Retinal pigment epithelial cell (primary cell): ENCODE data around the gene CYP17A1.
A peak's percentile ranks its signal among the peaks of the same experiment; 100 is the strongest.

Source experiments
- DNase-seq: peaks from one replicate; pipeline ENCODE4 v3.0.0-alpha.2; 2010; ENCODE audit warnings: low read depth
- H3K4me3 ChIP-seq: 2 replicates; pipeline ENCODE4 v1.5.1; 2011; ENCODE audit warnings: mild to moderate bottlenecking, low read length, control low read depth, moderate library complexity
- TF ChIP-seq, protein P1 (sequence below): conservative IDR thresholded peaks from 2 replicates; pipeline ENCODE4 v1.5.1; 2011; ENCODE audit warnings: low read depth, low read length, control low read depth, inconsistent platforms

CYP17A1 gene

DNA sequence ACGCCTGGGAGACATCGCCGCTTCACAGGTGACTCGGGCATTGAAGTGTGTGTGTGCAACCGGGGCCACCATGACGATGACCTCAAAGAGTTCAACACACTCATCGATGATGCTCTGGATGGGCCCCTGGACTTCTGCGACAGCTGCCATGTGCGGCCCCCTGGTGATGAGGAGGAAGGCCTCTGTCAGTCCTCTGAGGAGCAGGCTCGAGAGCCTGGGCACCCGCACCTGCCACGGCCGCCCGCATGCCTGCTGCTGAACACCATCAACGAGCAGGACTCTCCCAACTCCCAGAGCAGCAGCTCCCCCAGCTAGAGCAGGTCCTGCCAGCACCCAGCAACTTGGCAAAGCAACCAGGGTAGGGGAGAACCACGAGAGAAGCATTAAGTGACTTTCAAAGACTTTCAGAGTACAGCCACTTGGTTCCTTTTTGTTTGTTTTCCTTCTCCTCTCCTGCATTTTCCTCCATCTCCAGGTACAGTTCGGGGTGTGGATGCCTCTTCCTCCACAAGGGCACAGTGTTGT is 24.1 kb downstream of the CYP17A1 start:
- H3K4me3 ChIP-seq = no peak overlapping the region
- no peak for DNase-seq
- TF ChIP-seq, protein P1, sequence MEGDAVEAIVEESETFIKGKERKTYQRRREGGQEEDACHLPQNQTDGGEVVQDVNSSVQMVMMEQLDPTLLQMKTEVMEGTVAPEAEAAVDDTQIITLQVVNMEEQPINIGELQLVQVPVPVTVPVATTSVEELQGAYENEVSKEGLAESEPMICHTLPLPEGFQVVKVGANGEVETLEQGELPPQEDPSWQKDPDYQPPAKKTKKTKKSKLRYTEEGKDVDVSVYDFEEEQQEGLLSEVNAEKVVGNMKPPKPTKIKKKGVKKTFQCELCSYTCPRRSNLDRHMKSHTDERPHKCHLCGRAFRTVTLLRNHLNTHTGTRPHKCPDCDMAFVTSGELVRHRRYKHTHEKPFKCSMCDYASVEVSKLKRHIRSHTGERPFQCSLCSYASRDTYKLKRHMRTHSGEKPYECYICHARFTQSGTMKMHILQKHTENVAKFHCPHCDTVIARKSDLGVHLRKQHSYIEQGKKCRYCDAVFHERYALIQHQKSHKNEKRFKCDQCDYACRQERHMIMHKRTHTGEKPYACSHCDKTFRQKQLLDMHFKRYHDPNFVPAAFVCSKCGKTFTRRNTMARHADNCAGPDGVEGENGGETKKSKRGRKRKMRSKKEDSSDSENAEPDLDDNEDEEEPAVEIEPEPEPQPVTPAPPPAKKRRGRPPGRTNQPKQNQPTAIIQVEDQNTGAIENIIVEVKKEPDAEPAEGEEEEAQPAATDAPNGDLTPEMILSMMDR = no peak

DNA sequence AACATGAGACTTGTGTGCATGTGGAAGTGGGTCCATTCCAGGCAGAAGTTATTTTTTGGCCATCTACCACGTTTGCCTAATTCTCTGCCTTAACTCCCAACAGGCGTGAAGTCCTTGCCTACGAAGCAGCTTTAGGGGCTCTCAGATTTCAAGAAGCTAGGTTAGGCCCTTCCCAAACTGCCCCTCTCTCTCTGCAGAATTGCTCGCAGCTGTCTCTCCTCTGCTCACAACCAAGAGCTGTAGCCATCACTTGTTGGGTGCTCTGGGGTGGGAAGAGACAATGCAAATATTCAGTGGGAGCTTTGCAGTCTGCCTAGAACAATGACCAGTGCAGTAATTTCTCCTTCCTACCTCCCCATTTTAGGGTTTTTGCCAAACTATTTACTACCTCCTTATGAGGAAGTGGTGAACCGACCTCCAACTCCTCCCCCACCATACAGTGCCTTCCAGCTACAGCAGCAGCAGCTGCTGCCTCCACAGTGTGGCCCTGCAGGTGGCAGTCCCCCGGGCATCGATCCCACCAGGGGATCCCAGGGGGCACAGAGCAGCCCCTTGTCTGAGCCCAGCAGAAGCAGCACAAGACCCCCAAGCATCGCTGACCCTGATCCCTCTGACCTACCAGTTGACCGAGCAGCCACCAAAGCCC is 24.9 kb downstream of the CYP17A1 start:
- TF ChIP-seq, protein P1 = no peak
- no peak overlapping the region for H3K4me3 ChIP-seq
- no peak for DNase-seq

DNA sequence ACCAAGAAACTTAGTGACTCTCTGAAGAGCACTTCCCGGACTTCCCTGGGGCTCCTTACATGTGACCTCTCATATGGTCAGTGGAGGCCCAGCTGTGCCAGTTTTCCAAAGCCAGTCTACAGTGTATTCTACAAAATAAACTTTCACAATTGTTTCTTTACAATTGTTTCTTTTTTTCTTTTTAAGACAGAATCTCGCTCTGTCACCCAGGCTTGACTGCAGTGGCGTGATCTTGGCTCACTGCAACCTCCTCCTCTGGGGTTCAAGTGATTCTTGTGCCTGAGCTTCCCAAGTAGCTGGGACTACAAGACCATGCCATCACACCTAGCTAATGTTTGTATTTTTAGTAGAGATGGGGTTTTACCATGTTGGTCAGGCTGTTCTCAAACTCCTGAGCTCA is 25.9 kb downstream of the CYP17A1 start:
- TF ChIP-seq, protein P1 = no peak
- H3K4me3 ChIP-seq = no peak overlapping the region
- DNase-seq = no peak

- no peak for DNase-seq
- TF ChIP-seq, protein P1 = no peak
- no peak overlapping the region for H3K4me3 ChIP-seq
Measured at GRCh38 chr10:102808380-102808779, 28.8 kb downstream of the CYP17A1 start.

- TF ChIP-seq, protein P1 = no peak
- no peak overlapping the region for H3K4me3 ChIP-seq
- DNase-seq = no peak
Measured at GRCh38 chr10:102804382-102805055, 32.7 kb downstream of the CYP17A1 start.

- DNase-seq = peak; percentile 54
- H3K4me3 ChIP-seq = no peak overlapping the region
- TF ChIP-seq, protein P1 = no peak
Measured at GRCh38 chr10:102802920-102803534, 34.2 kb downstream of the CYP17A1 start.

DNA sequence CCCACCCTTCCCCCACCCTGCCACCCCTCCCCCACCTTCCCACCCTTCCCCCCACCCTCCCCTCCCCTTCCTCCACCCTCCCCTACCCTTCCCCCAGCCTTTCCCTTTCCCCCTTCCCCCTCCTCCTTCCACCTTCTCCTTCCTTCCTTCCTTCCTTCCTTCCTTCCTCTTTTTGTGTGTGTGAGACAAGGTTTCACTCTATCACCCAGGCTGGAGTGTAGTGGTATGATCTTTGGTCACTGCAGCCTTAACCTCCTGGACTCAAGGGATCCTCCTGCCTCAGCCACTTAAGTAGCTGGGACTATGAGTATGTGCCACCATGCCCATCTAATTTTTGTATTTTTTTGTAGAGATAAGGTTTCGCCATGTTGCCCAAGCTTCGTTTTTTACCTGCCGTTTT is 35.2 kb downstream of the CYP17A1 start:
- TF ChIP-seq, protein P1 = no peak
- no peak for DNase-seq
- H3K4me3 ChIP-seq = no peak overlapping the region
